ENCODE data around the gene SLC5A1.

SLC5A1 gene

DNA sequence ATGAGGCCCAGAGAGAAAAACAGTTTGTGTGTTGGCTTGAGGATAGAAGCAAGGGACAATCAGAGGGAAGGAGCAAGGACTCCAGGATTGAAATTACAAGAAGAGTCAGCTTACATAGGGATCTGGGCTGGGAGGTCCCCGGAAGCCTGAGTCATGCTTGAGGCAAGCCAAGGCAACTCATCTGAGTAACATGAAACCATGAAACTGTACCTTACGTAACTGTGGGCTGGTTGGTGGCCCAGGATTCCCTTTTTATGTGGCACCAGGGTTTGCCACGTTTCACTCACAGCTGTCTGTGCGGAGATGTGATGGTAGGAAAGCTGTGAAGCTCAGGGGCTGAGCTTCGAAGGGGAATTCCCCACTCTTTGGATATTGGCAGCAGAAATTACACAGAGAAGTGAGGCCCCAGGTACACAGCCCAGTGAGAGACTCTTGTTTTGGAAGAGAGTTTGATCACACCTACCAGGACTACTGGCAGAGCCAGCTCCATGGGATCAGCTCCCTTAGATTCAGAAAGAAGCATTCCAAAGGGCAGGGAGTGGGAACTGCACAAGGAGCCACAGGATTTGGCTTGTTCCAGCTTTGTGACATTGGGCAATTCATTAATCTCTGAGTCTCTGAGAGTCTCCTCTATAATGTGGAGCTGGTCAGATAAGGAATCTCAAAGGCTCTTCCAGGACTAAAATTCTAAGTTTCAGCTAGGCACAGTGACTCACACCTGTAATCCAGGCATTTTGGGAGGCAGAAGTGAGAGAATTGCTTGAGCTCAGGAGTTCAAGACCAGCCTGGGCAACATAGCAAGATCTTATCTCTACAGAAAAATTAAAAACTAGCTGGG lies 7.8 kb downstream of the SLC5A1 start:
- DNase-seq (ENCODE audit: low spot score), result no peak

DNA sequence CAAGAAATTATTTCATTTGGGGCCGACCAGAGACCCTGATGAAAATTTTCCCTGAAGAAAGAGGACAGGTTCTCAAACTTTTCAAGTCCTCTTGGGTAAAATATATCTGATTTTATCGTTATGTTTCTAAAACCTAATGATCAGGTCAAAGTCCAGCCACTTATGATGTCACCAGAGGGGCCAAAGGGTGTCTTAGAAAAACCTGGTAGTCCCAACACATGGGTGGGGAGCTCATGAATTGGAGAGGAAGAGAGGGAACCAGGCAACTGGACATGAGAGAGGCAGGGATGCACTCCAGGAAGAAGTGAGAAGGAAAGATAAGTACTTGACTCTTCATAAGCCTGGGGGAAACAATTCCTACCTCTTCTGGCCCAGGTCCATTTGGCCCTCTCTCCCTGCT lies 9.2 kb downstream of the SLC5A1 start:
- DNase-seq (ENCODE audit: low spot score), result no peak

DNA sequence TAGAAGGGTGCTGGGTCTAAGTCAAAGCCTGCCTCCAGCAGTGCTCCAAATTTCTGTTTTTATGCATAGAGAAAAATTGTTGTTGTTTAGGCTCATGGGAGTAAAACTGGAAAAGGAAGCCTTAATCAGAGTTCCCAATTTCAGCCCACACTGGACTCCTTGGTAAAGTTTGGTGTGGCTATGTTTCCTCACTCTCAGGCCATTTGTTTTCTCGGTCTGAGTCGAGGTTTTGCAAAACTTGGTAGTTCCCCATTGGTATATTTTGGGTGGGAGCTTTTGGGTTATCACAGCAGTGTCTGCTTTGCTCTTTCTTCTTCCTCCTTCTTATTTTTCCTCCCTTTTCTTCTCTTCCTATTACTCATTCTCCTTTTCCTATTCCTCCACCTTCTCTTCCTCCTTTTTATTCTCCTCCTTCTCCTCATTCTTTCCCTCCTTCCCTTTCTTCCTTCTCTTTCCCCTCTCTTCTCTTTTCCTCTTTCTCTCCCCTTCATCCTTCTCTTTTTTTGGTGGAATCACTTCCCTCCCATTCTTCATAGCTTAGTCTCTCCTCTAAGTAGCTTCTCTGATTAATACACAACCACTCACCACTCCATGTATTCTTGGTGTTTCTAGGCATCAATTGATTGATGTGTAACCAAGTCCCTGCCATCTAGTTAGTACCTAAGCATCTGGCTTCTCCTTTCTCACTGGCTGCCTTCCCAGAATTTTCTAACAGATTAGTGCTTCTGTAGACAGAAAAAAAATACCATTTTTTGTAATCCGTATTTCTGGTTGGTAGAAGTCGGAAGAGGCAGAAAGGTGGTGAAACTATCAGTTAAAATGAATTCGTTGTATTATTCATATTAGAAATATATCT lies 10.1 kb downstream of the SLC5A1 start:
- DNase-seq (ENCODE audit: low spot score), result no peak

DNA sequence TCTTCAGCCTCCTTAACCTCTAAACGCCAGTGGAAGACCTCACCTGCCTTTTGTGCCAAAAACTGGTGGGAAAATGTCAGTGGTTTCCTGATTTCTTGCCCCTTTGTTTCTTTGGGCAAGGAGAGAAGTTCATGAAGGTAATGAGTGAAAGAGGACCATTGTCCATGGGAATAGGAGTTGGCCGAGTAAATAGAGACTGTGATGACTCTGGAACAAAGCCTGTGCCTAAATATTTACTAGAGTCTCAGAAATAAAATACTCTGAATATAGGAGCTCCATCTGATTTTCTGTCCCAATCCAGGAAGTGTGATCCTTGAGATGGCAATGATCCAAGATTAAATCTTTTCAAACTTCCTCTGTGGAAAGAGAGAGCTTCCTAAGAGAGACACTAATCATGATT lies 12.0 kb downstream of the SLC5A1 start:
- no peak for DNase-seq (ENCODE audit: low spot score)

DNA sequence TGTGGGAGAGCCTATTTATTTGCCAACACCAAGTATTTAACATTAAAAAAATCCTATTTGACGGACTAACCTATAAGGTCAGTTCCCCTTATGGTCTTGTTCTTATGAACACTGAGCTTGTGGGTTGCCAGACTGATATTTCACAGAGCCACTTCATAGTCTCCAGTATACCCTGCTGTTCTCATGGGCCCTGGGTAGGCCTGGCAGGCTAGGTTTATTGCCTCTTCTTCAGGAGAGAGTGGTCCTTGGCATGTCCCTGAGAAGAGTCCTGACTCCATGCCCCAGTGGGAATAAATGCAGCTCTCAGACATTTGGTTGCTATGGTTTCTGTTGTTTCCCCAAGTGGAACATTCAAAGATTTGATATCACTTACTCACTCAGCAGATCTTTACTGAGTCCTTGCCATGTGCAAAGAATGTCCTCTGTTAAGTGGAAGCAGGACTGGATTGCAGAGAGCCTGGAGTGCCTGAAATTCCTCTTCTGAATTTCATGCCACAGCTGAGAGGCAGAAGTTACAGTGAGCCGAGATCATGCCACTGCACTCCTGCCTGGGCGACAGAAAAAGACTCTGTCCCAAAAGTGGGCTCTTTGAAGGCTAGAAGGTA lies 15.7 kb downstream of the SLC5A1 start:
- DNase-seq (ENCODE audit: low spot score), result no peak

DNA sequence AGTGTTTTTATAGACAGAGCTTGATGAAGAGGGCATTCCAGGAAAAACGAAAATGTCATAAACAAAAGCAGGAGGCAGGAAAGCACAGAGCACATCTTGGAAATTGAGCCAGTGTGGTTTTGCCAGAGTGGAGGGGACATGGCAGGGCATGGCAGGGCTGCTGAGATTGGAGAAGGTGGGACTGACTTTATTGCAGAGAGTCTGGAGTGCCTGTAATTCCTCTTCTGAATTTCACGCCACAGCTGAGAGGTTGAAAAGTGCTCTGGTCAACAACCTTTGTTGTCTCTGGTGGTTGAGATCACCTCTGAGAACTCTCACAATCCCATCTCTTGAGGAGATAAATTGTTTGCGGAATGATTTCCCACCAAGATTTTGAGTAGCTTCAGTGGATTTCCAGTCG lies 16.4 kb downstream of the SLC5A1 start:
- DNase-seq (ENCODE audit: low spot score), result no peak

DNA sequence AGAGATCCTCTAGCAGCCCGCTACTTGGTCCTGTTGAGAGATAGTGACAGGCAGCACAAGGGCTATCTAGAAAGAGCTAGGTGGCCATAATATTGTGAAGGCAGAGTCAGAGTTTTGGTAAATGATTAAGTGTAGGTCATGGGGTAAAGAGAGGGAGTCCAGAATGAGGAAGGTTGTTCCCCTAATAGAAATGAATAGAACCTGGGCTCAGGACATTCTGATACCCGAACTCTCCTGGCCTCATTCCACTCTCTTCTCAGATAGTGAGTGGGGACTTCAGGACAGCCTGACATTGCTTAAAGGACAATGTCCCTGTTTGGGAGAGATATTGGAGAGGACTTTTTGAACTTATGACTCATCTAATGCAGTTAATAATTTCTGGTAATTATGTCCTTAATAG lies 20.6 kb downstream of the SLC5A1 start:
- no peak for DNase-seq (ENCODE audit: low spot score)

DNA sequence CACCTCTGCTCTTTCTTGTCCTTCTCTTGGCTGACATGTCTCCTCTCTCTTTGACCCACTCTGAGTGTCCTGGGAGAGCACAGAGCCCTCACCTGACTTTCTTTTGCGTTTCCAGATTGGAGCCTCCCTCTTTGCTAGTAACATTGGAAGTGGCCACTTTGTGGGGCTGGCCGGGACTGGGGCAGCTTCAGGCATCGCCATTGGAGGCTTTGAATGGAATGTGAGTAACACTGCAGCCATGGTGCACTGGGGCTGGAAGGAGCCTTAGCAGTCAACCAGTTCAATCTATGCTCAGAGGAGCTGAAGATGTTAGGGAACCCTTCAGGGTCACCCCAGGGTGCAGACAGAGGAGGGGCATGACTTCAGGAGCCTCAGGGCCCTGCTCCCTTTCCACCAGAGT lies 23.8 kb downstream of the SLC5A1 start:
- DNase-seq (ENCODE audit: low spot score), result no peak

DNA sequence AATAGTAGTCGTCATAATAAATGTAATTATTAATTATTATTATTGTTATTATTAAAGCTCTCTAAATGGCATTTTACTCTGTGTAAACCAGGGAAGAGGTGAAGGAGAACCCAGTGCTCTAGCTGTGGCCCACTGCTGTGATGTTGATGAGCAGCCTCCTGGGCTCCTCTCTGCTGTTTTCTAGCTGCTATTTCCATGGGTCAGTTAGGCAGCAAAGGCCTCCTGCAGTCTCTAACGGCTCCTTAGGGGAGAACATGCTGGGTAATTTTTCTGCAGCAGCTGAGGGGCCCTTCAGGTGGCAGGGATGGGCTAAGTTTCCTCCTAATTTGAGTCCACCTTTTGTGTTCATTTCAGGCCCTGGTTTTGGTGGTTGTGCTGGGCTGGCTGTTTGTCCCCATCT lies 24.6 kb downstream of the SLC5A1 start:
- no peak for DNase-seq (ENCODE audit: low spot score)

DNA sequence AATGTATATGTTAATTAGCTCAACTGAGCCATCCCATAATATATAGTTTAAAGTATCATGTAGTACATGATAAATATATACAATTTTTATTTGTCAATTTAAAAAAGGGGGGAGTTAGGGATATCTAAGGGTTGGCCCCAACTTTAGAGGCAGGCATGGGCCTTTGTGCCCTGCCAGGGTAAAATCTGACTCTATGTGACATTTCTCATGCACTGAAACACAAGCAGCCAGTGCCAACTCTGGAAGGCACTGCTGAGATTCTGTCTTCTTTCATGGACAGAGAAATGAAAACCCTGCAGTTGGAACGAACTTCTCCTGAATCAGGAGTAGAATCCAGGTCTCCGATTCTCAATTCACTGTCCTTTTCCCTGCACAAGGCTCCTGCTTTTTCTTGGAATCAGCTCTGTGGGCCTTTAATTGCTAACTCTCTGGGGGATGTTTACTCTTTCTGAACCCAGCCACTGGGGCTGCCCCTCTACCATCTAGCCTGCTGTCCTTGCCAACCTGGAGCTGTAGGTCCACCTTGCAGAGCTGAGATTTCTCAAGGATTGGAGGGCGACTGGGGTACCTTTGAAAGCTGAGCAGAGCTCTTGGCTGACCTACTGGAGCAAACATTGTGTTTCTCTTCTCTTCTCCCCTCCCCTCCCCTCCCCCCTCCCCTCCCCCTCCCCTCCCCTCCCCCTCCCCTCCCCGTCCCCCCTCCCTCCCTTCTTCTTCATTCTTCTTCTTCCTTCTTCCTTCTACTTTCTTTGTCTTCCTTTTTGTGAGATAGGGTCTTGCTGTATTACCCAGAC lies 26.7 kb downstream of the SLC5A1 start:
- DNase-seq (ENCODE audit: low spot score), result no peak

DNA sequence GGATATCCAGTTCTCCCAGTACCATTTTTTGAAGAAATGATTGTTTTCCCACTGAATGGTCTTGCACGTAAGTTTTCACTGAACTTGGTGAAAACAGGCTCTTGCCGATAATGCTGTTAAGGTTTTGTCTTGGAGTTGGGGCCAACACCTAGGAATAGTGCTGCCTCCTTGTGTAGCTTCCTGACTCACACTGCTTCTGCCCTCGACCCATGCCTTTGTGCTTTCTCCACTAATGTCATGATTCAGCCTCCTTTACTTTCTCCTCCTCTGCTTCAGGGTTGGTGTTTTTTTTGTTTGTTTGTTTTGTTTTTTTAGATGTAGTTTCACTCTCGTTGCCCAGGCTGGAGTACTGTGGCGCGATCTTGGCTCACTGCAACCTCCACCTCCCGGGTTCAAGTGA lies 30.2 kb downstream of the SLC5A1 start:
- DNase-seq (ENCODE audit: low spot score), result no peak

DNA sequence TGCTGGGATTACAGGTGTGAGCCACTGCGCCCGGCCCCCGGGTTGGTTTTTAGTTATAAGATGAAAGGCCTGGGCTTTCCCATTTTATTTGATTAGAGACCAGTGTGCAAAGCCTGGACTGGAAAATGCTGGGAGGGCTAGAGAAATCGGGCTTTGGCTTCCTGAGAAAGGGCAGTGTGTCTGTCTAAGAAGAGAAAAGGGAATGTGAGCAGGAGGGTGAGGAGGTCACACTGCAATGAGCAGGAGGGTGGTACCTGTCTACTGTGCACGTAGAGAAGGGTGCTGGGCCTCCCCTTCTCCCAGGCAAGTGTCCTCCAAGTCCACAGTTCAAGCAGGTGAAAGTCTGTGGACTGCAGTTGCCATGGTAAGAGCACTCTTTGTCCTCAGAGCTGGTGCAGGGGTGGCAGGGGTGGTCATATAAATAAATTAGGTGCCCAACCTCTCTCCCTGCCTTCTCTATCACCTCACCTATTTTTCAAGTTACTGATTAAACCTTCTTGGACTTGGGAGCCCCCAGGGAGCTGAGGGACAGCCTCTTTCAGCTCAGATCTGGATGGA lies 30.8 kb downstream of the SLC5A1 start:
- no peak for DNase-seq (ENCODE audit: low spot score)

DNA sequence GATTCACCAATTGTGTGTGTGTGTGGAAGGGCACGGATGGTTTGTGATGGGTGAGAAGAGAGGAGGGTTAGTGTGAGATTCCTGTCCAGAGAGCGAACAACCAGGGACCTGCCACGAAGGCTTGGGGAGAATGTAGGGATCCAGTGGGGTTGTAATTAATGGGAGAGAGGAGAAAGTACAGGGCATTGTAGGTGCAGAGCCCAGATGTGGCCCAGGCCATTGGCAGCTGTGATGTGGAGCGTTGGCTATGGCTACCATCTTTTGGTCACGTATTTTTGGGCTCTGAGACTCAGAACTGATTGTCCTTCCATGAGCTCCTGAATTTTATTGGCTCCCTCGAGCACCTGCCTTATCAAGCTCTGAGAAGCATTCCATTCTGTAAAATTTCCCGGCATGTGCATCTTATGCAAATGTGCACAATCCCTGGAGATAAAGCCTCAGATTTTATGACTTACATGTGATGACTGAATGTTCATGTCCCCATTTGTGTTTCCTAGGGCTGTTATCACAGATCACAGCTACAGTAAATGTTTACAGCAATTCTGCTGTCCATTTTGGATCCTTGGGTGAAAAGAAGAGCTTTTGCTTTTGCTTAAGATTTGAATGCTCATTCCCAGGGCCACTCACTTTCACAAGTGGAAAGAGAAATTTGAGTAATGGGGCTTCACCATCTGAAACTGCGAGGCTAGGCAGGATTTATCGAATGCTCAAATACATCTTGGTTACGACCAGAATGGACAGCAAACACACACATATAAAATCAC lies 33.1 kb downstream of the SLC5A1 start:
- no peak for DNase-seq (ENCODE audit: low spot score)

DNA sequence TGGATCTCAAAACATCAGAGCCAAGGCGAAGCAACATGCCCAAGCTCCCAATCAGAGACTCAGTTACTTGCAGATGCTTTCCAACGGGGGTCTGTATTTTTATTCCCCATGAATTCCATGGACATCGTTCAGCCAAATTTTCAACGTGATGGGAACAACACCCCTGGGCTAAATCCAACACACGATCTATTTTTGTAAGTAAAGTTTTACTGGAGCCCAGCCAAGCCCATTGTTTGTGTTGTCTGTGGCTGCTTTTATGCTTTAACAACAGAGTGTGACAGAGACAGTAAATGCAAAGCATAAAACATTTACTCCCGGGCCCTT lies 33.7 kb downstream of the SLC5A1 start:
- DNase-seq (ENCODE audit: low spot score), result no peak

DNA sequence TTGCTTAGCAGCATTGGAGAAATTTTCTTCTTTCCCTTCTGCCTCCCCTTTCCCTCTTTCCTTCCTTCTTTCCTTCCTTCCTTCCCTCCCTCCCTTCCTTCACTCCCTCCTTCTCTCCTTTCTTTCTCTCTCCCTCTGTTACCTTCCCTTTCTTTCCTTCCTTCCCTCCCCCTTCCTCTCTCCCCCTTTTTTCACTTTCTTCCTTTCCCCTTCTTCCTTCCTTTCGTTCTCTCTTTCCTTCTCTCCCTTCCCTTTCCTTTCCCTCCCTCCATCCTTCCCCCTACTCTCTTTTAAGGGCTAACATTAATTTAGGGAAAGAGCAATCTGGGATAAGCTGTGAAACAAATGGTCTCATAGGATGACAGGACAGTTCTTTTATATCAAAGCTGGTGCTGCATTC lies 34.1 kb downstream of the SLC5A1 start:
- no peak for DNase-seq (ENCODE audit: low spot score)

DNA sequence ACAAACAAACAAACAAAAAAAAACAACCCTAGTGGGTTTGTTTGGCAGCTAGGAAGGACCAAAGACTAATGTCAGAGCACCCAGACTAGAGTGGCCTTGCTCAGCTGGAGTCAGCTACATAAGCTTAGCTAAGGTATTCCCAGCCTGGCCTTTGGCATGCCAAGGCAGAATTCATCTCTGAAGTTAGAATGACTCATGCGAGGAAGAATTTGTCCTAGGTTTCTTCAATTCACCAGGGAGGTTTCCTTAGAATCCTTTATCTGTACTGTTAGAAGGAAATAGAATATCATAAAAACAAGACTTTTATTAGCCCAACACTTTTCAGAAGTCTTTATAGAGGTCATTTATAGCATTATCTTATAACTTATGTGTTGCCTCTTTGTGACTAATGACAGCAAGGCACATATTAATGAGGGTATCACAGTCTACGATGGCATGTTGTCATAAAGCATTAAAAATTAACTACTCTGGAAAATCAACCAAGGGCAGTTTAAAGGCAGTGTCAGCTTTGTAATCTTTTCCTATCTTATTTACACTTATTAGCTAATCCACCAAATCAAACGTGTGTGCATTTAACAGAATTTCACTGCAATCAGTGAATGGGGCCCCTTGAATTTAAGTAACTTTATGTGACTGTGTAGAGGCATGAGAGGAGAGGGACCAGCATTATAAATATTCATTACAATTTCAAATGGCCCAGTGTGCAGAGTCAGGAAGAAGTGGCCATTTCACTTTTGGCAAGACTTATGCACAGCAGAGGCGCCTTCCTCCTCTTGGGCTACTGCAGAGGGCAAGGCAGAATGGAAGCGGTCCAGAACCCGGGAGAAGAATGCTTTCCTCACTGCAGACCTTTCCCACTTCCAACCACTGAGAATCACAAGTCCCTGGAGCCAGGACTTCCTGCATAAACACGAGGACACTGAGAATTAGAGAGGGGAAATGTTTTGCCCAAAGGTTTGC lies 36.3 kb downstream of the SLC5A1 start:
- DNase-seq (ENCODE audit: low spot score), result no peak

DNA sequence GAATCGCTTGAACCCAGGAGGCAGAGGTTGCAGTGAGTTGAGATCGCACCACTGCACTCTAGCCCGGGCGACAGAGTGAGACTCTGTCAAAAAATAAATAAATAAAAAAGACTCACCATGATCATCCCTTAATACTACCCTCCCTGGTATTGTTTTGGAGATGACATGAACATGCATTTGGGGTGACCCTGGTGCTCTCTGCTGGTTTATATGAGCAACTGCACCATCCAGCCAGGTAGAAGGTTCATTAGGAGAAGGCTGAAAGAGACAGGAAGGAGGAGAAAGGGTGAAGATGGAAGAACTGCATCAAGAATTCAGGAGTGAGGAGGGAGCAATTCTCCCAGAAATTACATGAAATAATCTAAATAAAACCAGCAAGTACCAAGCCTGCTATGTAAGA lies 37.8 kb downstream of the SLC5A1 start:
- peak; percentile 18 for DNase-seq (ENCODE audit: low spot score)

DNA sequence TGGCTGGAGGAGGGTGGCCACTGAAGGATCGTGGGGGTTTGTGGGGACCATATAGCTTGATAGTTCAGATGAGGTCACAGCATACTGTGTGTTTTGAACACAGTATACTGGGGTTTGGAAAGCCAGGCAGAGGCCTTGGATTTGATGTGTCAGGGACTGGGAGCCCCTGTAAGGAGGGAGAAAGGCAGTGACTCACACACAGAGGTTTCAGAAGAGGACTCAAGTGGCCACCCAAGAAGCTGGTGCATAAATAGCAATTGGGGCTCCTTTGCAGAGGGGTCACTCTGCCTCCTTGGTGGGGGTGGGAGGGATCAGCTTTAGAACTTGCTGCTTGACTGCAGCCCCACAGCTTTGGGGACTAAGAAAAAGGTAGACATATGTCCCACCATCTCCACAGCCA lies 39.3 kb downstream of the SLC5A1 start:
- no peak for DNase-seq (ENCODE audit: low spot score)

DNA sequence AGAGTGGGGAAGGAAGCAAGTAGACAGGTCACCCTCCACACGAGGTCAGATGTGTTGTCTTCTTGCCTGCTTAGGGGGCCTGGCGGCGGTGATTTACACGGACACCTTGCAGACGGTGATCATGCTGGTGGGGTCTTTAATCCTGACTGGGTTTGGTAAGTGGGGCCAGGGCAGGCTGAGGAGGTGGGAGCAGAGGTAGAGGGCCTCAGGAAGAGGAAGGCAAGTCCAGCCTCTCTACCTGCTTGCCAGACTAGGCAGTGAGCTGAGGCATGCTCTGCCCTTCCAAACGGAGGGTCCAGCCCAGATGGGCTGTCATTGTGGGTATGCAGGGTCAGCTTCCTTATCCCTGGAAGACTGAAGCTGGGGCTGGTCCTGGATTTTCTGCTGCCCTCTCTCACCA lies 39.9 kb downstream of the SLC5A1 start:
- no peak for DNase-seq (ENCODE audit: low spot score)

DNA sequence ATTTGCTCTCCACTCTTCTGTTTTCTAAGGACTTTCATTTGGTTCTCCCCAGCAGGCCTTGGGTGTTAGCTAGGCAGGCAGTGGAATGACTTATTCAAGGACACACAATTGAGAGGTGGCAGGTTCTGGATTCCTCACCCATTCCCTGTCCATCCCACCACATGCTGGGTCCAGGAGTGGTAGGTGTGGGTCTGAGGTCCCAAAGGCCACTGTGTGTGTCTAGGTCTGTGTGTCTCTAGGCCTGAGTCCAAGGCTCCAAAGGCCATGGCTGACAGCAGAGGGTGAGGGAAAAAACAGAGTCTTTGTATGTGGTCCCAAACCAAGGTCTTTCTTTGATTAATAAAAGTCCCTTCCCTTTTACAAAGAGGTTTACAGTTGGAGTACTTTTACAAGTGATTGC lies 40.8 kb downstream of the SLC5A1 start:
- no peak for DNase-seq (ENCODE audit: low spot score)

Measured in putamen (tissue), 1 donor.